Stimulated activated CD4-positive, alpha-beta T cell treated with anti-CD3 and anti-CD28 coated beads, Interleukin-2, amount 100 ng/mL, for 4 hours (primary cell): ENCODE results near the gene POLR1G.

ENCODE experiments used
- DNase-seq: peaks from one replicate; pipeline ENCODE4 v3.0.0-alpha.2; 2020; ENCODE audit warnings: low read depth

The POLR1G gene

DNA sequence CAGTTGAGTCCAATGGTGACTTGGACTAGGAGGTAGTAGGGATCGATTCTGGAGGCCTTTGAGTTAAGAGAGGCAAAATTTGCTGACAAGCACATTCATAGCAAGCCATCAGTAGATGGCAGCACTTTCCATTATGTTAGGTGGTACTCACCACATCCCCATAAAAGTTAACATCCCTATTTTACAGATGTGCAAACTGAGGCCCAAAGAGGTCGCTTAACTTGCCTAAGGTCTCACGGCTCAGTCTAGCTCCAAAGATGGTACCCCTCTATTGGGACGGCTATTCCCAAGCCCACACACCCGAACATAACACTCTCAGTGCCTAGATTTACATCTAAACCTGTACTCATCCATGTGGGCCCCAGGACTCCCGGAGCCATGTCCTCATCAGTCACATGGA, 39.9 kb downstream of the POLR1G start:
- no peak for DNase-seq

DNA sequence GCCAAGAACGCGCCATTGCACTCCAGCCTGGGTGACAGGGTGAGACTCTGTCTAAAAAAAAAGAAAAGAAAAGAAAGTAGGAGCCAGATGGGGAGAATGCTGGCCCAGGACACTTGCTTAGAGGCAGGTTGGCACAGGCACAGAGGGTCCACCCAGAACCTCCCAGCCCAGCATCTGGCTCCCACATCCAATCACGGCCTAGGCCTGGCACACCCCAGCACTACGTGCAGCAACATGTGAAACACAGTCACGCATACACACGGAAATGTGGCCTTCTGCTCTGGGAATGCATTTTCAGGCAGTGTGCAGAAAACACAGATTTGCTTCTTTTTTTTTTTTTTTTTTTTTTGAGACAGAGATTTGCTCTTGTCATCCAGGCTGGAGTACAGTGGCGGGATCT, 40.5 kb downstream of the POLR1G start:
- no peak for DNase-seq

DNA sequence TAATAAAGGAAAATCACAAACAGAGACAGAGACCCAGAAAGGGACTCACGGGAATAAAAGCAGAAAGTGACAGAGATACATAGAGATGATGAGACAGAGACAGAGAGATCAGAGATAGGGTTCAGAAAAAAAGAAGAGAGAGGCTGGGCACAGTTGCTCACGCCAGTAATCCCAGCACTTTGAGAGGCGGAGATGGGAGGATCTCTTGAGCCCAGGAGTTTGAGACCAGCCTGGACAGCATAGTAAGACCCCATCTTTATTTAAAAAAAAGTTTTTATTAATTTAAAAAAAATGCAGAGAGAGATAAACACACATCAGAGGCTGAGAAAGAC, 41.9 kb downstream of the POLR1G start:
- DNase-seq = no peak

DNA sequence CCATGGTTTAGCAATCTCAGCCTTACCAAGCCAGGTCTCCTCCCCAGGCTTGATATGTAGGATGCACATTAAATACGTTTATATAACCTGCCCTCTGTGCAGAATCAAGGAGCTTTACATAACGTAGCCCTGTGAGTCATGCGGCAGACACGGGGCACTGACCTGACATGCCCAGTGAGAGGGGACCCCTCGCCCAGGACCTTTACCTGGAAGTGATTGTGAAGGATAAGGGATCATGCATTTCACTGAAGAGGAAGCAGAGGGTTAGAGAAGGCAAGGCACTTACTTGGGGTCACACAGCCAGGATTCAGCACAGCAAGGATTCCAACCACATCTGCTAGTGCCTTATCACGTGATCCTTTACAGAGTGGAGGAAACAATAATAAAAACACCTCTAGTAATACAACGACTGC, 42.4 kb downstream of the POLR1G start:
- no peak for DNase-seq

DNA sequence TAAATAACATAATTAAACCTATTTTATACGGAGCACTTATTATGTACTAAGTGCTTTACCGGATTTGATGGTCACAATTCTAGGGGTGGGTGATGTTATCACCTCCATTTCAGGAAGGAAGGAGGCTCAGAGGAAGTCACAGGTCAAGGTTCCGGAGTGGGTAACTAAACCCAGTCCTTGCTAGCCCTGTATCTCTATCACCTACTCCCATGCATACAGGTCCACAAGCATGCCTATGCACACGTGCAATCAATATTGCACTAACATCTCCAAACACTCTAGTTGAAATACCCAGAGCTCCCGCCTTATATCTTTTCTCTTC, 43.5 kb downstream of the POLR1G start:
- DNase-seq = no peak

DNA sequence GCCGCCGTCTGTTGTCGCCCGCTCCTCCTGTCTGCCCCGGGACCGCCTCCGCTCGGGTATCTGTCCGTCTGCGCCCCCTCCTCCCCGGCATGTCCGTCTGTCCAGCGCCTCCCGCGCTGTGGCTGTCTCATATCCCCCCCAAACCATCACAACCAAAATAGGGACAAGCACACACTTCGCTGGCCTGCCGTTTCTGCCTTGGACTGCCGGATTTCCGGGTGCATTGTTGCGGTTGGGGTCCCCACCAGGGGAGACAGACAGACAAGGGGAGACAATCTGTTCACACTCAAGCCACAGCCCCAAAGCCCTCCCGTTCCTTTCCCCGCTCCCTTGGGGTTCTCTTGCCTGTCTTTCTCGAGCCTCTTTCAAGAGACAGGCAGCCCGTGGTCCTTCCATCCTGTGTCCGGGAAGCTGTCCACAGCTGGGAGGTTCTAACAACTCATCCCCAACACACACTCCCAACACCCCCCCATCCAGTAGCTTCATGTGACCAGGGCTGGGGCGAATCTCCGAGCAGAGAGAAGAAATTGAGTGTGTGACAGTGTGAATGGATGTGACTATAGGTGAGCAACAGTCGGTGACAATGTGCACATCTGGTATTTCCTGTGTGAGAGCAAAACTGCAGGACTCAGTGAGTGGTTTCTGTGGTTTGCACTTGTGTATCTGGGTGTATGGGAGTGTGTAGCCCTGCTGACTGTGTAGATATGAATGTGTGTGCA, 44.8 kb downstream of the POLR1G start:
- DNase-seq = no peak

DNA sequence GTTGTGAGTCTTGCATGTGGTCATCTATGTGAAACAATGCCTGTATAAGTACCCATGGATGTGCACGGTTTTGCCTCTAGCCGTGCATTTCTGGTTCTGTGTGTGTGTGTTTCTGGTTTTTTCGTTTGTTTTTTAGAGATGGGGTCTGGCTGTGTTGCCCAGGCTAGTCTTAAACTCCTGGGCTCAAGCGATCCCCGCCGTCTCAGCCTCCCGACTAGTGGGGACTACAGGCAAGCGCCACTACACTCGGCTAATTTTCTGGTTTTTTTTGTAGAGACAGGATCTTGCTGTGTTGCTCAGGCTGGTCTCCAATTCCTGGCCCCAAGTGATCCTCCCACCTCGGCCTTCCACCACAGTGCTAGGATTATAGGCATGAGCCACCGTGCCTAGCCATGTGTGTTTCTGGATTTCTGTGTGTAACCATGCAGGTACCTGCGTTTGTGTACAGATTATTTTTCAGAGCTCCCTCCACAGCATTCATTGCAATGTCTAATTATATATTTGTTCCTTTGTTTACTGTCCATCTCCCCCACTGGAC, 45.5 kb downstream of the POLR1G start:
- no peak for DNase-seq

DNA sequence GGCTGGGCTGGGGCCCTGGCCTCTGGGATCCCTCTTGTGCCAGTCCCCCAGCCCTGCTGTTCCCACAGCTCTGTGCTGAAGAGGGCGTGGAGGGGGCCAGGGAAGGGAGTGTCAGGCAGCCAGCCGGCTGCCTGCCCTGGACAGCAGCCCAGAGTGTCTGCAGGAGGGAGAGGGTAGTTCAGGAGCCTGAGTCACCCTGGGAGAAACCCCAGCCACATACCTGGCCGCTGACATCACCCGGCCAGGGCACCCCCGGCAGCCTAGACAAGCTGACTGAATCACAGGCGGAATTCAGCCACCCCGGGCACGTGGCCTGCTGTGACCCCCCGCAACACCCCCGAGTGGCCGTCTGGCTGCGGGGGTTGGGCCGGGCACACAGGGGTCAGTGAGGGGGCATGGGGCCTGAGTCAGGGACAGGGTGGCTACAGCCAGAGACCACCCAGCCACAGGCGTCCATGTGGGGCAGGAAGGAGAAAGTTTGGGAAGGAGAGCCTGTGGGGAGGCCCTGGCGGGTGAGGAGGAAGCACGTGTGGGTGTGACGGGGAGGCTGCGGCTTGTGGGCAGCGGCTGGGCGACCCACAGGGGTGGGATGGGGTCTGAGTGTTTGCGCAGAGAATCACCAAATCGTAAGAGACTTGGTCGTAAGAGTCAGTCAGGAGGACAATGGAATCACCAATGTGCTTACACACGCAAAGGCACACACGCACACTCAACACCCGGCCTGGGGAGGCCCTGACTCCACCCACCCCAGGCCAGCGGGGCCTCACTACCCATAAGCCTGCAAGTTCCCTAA, 49.5 kb downstream of the POLR1G start:
- DNase-seq = no peak

DNA sequence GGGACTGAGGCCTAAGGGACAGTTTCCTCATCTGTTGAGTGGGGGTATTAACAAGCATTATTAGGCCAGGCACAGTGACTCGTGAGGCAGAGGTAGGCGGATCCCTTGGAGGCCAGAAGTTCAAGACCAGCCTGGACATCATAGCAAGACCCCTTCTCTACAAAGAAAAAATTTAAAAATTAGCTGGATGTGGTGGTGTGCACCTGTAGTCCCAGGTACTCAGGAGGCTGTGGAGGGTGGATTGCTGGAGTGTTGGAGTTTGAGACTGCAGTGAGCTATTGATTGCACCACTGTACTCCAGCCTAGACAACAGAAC, 50.0 kb downstream of the POLR1G start:
- no peak for DNase-seq

DNA sequence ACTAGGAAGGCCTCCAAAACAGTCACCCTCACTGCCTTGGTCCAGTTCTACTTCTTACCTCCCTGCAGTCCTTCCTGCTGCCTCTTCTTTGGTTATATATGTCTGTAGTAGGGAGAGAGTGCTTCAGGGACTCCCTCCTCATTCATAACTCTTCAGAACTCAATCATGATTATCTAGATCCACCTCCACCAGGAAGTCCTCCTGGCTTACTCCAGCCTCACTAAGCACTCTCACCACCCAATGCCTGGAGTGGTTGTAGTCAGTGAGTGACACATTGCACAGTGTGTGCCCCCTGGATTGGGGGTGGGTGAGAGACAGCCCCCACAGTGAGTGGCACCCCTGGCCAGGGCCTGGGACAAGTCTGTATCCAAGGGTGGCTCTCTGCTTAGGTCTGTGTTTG, 51.3 kb downstream of the POLR1G start:
- DNase-seq = no peak
